Esophagus squamous epithelium (tissue), 4 donors: ENCODE data around the gene PLEKHH1.

Experiments used
- CTCF ChIP-seq, 6 experiments: fragments of 450-650 bp in 4 of 6; fragments of 200-600 bp in 2 of 6; sonication (generic) in 2 of 6; IDR thresholded peaks; one replicate each; pipeline ENCODE4 v1.5.1; 2016 to 2019; ENCODE audit warnings: antibody characterized with exemption in 6 of 6, mild to moderate bottlenecking in 4 of 6, moderate library complexity in 4 of 6
- POLR2A ChIP-seq, 4 donors: fragments of 450-650 bp; IDR thresholded peaks; one replicate each; pipeline ENCODE4 v1.6.1; 2017; ENCODE audit warnings: antibody characterized with exemption in 4 of 4, mild to moderate bottlenecking in 4 of 4, moderate library complexity in 3 of 4

- TF ChIP-seq POLR2A (IDR thresholded peaks at IDR 0.05): no peak
- TF ChIP-seq CTCF (IDR thresholded peaks at IDR 0.05): no peak
These were observed 49.4 kb upstream of the PLEKHH1 start for GRCh38 chr14:67483579-67484285.
